ENCODE measurements around the gene TGFBR3.

DNA sequence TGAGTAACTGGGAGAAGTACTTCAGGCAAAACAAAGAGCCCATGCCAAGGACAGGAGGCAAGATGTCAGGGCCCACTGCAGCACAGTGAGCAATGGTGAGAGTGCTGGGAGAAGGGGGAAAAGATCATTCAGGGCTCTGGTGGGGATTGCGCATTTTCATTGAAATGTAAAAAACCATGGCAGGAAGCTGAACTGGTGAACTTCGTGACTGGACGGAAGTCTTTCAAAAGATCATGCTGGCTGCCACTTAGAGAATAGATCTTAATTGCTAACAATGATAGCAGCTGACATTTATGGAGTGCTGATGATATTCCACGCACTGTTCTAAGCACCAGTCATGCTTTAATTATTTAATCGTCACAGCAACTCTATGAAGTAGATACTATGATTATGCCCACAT is 107.0 kb downstream of the TGFBR3 start:
- TF ChIP-seq, protein P1, sequence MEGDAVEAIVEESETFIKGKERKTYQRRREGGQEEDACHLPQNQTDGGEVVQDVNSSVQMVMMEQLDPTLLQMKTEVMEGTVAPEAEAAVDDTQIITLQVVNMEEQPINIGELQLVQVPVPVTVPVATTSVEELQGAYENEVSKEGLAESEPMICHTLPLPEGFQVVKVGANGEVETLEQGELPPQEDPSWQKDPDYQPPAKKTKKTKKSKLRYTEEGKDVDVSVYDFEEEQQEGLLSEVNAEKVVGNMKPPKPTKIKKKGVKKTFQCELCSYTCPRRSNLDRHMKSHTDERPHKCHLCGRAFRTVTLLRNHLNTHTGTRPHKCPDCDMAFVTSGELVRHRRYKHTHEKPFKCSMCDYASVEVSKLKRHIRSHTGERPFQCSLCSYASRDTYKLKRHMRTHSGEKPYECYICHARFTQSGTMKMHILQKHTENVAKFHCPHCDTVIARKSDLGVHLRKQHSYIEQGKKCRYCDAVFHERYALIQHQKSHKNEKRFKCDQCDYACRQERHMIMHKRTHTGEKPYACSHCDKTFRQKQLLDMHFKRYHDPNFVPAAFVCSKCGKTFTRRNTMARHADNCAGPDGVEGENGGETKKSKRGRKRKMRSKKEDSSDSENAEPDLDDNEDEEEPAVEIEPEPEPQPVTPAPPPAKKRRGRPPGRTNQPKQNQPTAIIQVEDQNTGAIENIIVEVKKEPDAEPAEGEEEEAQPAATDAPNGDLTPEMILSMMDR (IDR thresholded peaks at IDR 0.05; ENCODE audit: borderline replicate concordance, extremely low read depth, low read length, poor library complexity, severe bottlenecking): no peak
- TF ChIP-seq EZH2 (IDR thresholded peaks at IDR 0.05; ENCODE audit: borderline replicate concordance, low read depth, low read length, severe bottlenecking): no peak

Data from DND-41 (cell line).